DND-41 (cell line): Measurements from ENCODE around the gene PRR5.

ENCODE experiments used
- ATAC-seq: fragments of 200-7000 bp; cut with Tn5 transposase; 3 replicates; pipeline ENCODE4 v1.9.1; 2021; ENCODE audit warnings: low read depth; ENCODE audit not compliant: insufficient read depth
- DNase-seq: peaks from one replicate; pipeline ENCODE4 v3.0.0-alpha.2; 2020
- H2AFZ ChIP-seq: 2 replicates; pipeline ENCODE4 v1.6.0; 2012; ENCODE audit warnings: low read depth, low read length
- H3K27ac ChIP-seq: 2 replicates; pipeline ENCODE4 v1.5.1; 2012; ENCODE audit warnings: low read length, inconsistent platforms
- H3K27me3 ChIP-seq: fragments of 200-600 bp; sonication (generic); 2 replicates; pipeline ENCODE4 v1.6.0; 2012; ENCODE audit warnings: low read length, mild to moderate bottlenecking, inconsistent platforms; ENCODE audit not compliant: insufficient read depth, poor library complexity
- H3K36me3 ChIP-seq: 2 replicates; pipeline ENCODE4 v1.5.1; 2012; ENCODE audit warnings: low read length, inconsistent platforms; ENCODE audit not compliant: insufficient read depth
- H3K4me1 ChIP-seq: 2 replicates; pipeline ENCODE4 v1.5.1; 2012; ENCODE audit warnings: mild to moderate bottlenecking, low read length; ENCODE audit not compliant: insufficient read depth
- H3K4me2 ChIP-seq: 2 replicates; pipeline ENCODE4 v1.6.0; 2012; ENCODE audit warnings: mild to moderate bottlenecking, moderate library complexity, low read length, inconsistent platforms; ENCODE audit not compliant: insufficient read depth
- H3K4me3 ChIP-seq, 2 experiments: fragments of 200-600 bp in 1 of 2; shearing (Covaris generic) in 1 of 2; 2 replicates each; pipeline ENCODE4 v1.5.1; 2012 to 2016; ENCODE audit warnings: inconsistent platforms in 2 of 2, low read length in 2 of 2, mild to moderate bottlenecking in 2 of 2, low read depth in 1 of 2, moderate library complexity in 1 of 2
- H3K79me2 ChIP-seq: 2 replicates; pipeline ENCODE4 v1.6.0; 2012; ENCODE audit warnings: low read length, inconsistent platforms; ENCODE audit not compliant: insufficient read depth
- H3K9ac ChIP-seq: 2 replicates; pipeline ENCODE4 v1.6.0; 2012; ENCODE audit warnings: low read depth, mild to moderate bottlenecking, inconsistent platforms, low read length, moderate library complexity
- H3K9me3 ChIP-seq: 2 replicates; pipeline ENCODE4 v1.5.1; 2012; ENCODE audit warnings: low read length, moderate library complexity, mild to moderate bottlenecking, inconsistent platforms; ENCODE audit not compliant: insufficient read depth, severe bottlenecking
- H4K20me1 ChIP-seq: 2 replicates; pipeline ENCODE4 v1.6.0; 2012; ENCODE audit warnings: low read length; ENCODE audit not compliant: insufficient read depth
- EZH2 ChIP-seq: IDR thresholded peaks from 3 replicates; pipeline ENCODE4 v1.6.1; 2012; ENCODE audit warnings: borderline replicate concordance, low read depth, mild to moderate bottlenecking, moderate library complexity, low read length, inconsistent platforms; ENCODE audit not compliant: severe bottlenecking
- TF ChIP-seq, protein P1 (sequence below): IDR thresholded peaks from 2 replicates; pipeline ENCODE4 v1.5.1; 2012; ENCODE audit warnings: borderline replicate concordance, low read length, moderate library complexity, mild to moderate bottlenecking; ENCODE audit not compliant: poor library complexity, severe bottlenecking; ENCODE audit errors: extremely low read depth

Gene PRR5

DNA sequence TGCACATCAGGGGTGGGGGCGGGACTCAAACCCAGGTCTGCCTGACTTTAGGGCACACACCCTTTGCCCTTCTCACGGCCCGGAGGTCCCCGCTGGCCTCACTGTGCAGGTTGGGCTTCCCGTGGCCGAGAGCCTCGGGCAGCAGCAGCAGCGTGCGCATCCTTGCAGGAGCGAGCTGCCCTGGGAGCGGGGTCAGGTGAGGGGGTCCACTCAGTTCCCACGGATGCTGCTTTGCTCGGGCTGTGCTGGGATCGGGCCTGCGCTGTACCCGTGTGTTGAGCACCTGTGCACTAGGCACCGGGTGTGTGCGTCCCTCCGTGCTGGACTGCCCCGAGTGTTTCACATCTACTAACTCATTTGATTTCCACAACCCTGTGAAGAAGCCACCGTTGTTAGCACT is 25.1 kb downstream of the PRR5 start:
- H3K9me3 ChIP-seq = no peaks in the 10 kb centered on the region
- H3K4me2 ChIP-seq = no peak overlapping the region
- no peak overlapping the region for H3K4me3 ChIP-seq
- H3K27ac ChIP-seq = no peak overlapping the region
- DNase-seq = no peak
- no peaks in the 10 kb centered on the region for H3K4me1 ChIP-seq
- H3K36me3 ChIP-seq = no peaks in the 10 kb centered on the region
- H3K79me2 ChIP-seq = no peaks in the 10 kb centered on the region
- TF ChIP-seq, protein P1, sequence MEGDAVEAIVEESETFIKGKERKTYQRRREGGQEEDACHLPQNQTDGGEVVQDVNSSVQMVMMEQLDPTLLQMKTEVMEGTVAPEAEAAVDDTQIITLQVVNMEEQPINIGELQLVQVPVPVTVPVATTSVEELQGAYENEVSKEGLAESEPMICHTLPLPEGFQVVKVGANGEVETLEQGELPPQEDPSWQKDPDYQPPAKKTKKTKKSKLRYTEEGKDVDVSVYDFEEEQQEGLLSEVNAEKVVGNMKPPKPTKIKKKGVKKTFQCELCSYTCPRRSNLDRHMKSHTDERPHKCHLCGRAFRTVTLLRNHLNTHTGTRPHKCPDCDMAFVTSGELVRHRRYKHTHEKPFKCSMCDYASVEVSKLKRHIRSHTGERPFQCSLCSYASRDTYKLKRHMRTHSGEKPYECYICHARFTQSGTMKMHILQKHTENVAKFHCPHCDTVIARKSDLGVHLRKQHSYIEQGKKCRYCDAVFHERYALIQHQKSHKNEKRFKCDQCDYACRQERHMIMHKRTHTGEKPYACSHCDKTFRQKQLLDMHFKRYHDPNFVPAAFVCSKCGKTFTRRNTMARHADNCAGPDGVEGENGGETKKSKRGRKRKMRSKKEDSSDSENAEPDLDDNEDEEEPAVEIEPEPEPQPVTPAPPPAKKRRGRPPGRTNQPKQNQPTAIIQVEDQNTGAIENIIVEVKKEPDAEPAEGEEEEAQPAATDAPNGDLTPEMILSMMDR = no peak
- no peak for TF ChIP-seq EZH2
- no peak overlapping the region for H2AFZ ChIP-seq
- no peaks in the 10 kb centered on the region for H3K27me3 ChIP-seq
- H3K9ac ChIP-seq = no peak overlapping the region
- ATAC-seq = no peak
- H4K20me1 ChIP-seq = peaks cover 21% of the 10 kb centered on the region

DNA sequence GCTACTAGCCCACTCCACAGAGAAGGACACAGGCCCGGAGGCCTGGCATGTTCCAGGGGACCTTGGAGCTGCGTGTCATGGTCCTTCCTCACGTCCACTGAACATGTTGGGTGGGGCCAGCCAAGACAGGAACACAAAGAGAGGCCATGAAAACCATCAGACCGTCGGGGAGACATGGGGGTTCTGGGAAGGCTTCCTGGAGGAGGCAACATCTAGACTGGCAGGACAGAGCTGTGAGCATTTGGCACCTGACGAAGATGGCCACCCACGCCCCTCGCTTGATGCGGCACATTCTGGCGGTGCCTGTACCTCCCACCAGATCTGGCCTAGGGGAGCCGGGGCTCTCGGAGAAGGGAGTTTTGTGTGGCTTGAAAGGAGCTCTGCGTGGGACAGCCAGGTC is 25.7 kb downstream of the PRR5 start:
- no peak overlapping the region for H3K27ac ChIP-seq
- H3K27me3 ChIP-seq = no peaks in the 10 kb centered on the region
- no peak for DNase-seq
- TF ChIP-seq, protein P1 = no peak
- TF ChIP-seq EZH2 = no peak
- H3K4me1 ChIP-seq = no peaks in the 10 kb centered on the region
- ATAC-seq = no peak
- H3K9me3 ChIP-seq = no peaks in the 10 kb centered on the region
- H2AFZ ChIP-seq = no peak overlapping the region
- H4K20me1 ChIP-seq = peaks cover 21% of the 10 kb centered on the region
- H3K4me3 ChIP-seq = no peak overlapping the region
- H3K79me2 ChIP-seq = no peaks in the 10 kb centered on the region
- no peaks in the 10 kb centered on the region for H3K36me3 ChIP-seq
- no peak overlapping the region for H3K9ac ChIP-seq
- no peak overlapping the region for H3K4me2 ChIP-seq

DNA sequence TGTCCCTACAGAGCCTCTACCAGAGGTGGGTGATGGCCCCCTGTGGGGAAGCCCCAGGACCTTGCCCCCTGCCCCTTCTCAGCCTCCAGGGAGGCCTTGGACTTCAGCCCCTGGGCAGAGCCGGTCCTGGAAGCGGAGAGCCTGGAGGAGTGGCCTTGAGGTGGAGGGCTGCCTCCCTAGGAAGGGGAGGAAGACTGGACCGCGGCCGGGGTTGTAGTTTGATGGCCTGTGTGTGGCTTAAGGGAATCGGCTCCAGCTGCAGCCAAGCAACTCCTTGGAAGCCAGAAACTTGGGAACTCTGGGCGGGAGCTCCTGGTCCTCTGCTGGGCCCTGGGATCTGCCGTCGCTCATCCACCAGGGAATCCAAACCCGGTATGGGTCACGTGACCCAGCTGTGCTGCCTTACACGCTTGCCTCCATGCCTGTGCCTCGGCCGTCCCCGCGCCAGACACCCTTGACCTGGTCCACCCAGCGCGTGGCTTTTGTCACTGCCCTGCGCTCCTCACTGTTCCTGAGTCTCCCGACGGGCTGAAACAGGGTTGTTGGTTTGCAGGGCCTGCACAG is 26.8 kb downstream of the PRR5 start:
- Histone ChIP-seq H3K79me2 (no peaks in the 10 kb centered on the region), H3K4me3 (no peak overlapping the region), H3K4me1 (no peaks in the 10 kb centered on the region), H3K4me2 (no peak overlapping the region), H2AFZ (no peak overlapping the region), H3K27me3 (no peaks in the 10 kb centered on the region), H3K9ac (no peak overlapping the region), H3K27ac (no peak overlapping the region), H3K9me3 (no peaks in the 10 kb centered on the region), H4K20me1 (peaks cover 21% of the 10 kb centered on the region), H3K36me3 (no peaks in the 10 kb centered on the region)
- ATAC-seq = no peak
- DNase-seq = no peak
- TF ChIP-seq EZH2 = no peak
- TF ChIP-seq, protein P1 = no peak
